Astrocyte of the cerebellum (primary cell): Measurements from ENCODE around the gene UNC119.
"Not testable (repeated sequence)": the region's sequence is repeated elsewhere in the genome, so short reads cannot be mapped to it uniquely, and the experiment has no call there.

ENCODE experiments used
- DNase-seq: peaks from one replicate; pipeline ENCODE4 v3.0.0-alpha.2; 2011; ENCODE audit warnings: low read depth
- H3K4me3 ChIP-seq: 2 replicates; pipeline ENCODE4 v1.5.1; 2011; ENCODE audit warnings: mild to moderate bottlenecking, low read depth, low read length, moderate library complexity
- in situ Hi-C: cut with HindIII; loops from 2 replicates; pipeline ENCODE4 v1.10.0; 2017; ENCODE audit warnings: low sequenced_read_pairs
- TF ChIP-seq, protein P1 (sequence below): IDR thresholded peaks from 2 replicates; pipeline ENCODE4 v1.5.1; 2012; ENCODE audit warnings: low read length, low read depth, moderate library complexity, mild to moderate bottlenecking; ENCODE audit errors: missing control alignments

UNC119 gene

DNA sequence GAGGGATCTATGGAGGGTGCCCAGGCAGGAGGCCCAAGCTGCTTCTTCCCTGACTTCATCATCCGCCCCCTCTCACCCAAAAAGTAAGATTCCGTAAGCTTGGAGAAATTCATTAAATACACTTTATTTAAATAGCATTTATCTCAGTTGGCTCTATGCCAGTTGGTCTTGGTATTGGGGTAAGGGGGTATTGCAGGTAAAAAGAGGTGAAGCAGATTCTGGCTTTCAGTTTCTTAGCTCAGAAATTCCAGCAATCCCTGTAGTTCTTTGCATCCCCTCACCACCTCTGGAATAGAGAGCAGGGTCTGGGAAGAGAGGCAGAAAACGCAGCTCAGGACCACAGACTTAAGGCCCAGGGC lies 25.0 kb upstream of the UNC119 start:
- TF ChIP-seq, protein P1, sequence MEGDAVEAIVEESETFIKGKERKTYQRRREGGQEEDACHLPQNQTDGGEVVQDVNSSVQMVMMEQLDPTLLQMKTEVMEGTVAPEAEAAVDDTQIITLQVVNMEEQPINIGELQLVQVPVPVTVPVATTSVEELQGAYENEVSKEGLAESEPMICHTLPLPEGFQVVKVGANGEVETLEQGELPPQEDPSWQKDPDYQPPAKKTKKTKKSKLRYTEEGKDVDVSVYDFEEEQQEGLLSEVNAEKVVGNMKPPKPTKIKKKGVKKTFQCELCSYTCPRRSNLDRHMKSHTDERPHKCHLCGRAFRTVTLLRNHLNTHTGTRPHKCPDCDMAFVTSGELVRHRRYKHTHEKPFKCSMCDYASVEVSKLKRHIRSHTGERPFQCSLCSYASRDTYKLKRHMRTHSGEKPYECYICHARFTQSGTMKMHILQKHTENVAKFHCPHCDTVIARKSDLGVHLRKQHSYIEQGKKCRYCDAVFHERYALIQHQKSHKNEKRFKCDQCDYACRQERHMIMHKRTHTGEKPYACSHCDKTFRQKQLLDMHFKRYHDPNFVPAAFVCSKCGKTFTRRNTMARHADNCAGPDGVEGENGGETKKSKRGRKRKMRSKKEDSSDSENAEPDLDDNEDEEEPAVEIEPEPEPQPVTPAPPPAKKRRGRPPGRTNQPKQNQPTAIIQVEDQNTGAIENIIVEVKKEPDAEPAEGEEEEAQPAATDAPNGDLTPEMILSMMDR, result no peak
- in situ Hi-C loops, result loop anchor here (5.0 kb wide), 1 partner anchor 40 kb away; no protein-coding TSS in a partner anchor
- no peak for DNase-seq
- H3K4me3 ChIP-seq, result no peak overlapping the region

DNA sequence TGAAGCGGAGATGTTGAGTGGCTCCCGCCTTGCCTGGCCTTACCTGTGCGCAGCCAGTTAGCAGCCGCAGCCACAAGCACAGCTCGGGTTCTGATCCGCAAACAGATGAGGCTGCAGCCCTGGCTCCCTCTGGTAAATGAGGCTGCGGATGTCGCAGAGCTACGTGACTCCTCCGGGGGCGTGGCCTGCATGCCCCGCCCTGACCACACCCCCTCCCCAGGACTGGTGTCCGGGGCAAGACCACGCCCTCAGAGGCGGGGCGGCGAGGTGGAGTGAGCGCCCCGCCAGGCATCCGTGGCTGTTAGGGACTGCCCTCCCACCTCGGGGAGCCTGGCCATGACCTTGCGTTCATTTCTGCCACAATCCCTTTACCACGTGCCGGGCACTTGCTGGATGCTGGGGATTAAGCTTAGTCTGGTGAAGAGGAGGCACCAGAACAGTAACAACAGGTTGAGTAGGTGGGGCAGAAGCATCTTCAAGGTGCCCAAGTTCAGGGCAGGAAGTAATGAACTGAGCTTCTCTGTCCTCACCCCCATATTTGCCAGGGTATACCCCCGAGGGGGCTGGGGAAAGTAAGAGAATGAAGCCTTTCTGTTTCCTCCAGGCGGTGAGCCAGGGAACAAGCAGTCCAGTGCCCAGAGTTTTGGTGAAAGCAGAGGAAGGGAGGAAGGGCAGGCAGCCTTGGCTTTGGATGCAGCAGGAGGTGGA lies 24.5 kb upstream of the UNC119 start, which contains the start of gene ALDOC:
ALDOC (minus strand) TSS at position 138 of the 708 bp plus-strand sequence. CDS start 1,363 bp downstream, outside the sequence.
- TF ChIP-seq, protein P1, result no peak
- peak; percentile 55 for DNase-seq
- peak within 1 kb of the TSS; percentile 35 for H3K4me3 ChIP-seq
- in situ Hi-C loops, result loop anchor here (5.0 kb wide), 1 partner anchor 40 kb away; no protein-coding TSS in a partner anchor

DNA sequence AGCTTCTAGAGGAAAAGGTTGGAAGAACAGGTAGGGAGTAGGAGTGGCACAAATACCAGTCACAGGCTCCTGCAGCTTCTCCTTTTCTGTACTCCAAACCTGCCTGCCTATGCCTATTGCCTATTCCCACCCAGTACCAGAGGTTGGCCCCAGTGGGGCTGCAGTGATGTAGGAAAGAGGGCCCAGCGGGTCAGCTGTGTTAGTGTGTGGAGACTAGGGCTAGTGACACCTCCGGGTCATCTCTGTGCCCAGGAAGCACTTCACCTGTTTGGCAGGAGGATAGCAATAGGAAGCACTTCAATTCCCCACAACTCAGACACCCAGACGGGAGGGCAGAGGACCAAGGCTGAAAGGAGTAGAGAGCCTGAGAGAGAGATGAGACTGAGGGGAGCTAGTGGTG lies 23.6 kb upstream of the UNC119 start:
- not testable (repeated sequence) for H3K4me3 ChIP-seq, DNase-seq
- in situ Hi-C loops, result loop anchor here (5.0 kb wide), 1 partner anchor 41 kb away; no protein-coding TSS in a partner anchor

DNA sequence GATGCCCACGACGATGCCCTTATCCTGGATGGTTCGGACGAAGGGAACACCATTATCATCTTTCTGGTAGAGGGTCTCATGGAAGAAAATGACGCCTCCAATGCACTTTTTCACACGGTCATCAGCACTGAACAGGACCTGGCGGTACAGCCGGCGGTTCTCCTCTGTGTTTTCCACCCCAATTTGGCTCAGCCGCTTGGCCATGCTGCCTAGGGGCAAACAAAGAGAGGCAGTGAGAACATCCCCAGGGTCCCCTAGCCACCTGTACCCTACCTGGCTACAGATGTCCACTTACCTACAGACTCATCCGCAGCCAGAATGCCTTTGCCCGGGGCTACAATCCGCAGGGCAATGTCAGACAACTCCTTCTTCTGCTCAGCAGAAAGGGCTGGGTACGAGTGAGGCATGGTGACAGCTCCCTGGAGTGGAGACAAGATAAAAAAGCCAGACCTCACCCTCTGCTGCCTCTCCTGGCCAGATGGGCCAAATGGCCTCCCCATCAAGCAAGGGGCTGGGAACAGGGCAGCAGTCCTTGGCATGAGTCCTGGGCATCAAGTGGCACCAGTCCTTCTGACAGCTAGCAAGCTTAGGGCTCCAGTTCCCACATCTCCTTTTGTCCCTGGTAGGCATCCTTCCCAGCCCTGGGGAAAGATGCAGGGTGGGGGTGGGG lies 22.8 kb upstream of the UNC119 start:
- TF ChIP-seq, protein P1, result no peak
- DNase-seq, result no peak
- no peak overlapping the region for H3K4me3 ChIP-seq
- in situ Hi-C loops, result loop anchor here (5.0 kb wide), 1 partner anchor 42 kb away; no protein-coding TSS in a partner anchor

DNA sequence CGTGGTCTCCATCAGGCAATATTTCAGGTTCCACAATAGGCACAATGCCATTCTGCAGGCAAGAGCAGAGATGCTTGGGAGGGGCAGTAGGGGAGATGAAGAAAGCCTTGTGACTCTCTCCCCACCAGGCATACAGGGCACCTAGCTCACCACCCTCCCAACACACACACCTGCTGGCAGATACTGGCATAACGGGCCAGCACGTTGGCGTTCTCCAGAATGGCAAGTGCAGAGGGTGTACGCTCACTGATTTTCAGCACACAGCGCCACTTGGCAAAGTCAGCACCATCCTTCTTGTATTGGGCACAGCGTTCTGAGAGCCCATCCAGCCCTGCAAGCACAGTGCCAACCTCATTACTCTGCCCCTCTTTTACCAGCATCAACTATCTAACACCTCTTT lies 22.1 kb upstream of the UNC119 start:
- no peak overlapping the region for H3K4me3 ChIP-seq
- TF ChIP-seq, protein P1, result no peak
- no peak for DNase-seq
- in situ Hi-C loops, result no loop called here

DNA sequence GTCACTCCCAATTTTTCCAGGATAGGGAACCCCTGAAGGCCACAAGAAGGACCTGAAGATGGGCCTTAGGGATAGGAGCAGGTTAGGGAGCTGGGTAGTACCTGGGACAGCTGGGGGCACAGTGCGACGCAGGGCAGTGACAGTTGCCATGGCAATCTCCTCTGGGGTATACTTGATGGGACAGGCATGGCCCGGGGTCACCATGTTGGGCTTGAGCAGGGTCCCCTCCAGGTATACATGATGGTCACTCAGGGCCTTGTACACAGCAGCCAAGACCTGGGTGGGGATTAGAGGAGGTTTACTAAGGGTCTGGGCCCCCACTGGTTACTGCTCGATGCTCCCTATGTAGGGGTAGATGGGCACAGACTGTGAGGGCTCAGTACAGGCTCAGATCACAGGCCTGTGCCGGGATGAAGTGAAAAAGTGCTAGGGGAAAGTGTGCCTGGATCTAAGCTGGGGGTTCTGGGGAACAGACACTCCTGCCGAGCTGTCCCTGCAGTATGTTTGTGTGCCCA lies 21.6 kb upstream of the UNC119 start:
- no peak overlapping the region for H3K4me3 ChIP-seq
- in situ Hi-C loops, result no loop called here
- no peak for DNase-seq
- TF ChIP-seq, protein P1, result no peak

DNA sequence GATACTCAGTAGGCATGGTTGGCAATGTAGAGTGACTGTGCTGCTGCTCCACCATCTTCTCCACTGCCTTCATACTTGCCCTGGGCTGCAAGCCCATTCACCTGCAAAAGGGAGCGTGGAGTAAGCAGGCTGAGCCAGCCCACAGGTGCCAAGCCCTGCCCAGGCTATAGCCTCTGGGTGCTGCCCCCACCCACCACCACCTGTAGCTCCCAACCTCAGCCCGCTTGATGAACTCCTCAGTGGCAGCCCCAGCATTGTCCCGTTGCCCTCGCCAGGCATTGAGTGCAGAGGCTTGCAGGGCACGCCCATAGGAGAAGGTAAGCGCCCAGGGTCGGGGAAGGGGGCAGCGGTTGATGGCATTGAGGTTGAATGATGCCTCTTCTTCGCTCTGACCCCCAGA lies 21.1 kb upstream of the UNC119 start:
- no peak for DNase-seq
- TF ChIP-seq, protein P1, result no peak
- in situ Hi-C loops, result no loop called here
- no peak overlapping the region for H3K4me3 ChIP-seq
